Astrocyte of the spinal cord (primary cell): ENCODE measurements around the gene S100A14.

Experiments
- DNase-seq: peaks from one replicate; pipeline ENCODE4 v3.0.0; 2011; ENCODE audit warnings: low read depth, low spot score
- H3K4me3 ChIP-seq: 2 replicates; pipeline ENCODE4 v1.5.1; 2011; ENCODE audit warnings: low read depth, mild to moderate bottlenecking, low read length, moderate library complexity
- in situ Hi-C: cut with HindIII; loops from 2 replicates; pipeline ENCODE4 v1.10.0; 2017; ENCODE audit warnings: low sequenced_read_pairs
- TF ChIP-seq, protein P1 (sequence below): IDR thresholded peaks from 2 replicates; pipeline ENCODE4 v1.5.1; 2012; ENCODE audit warnings: low read depth, mild to moderate bottlenecking, low read length, inconsistent platforms

Gene S100A14

DNA sequence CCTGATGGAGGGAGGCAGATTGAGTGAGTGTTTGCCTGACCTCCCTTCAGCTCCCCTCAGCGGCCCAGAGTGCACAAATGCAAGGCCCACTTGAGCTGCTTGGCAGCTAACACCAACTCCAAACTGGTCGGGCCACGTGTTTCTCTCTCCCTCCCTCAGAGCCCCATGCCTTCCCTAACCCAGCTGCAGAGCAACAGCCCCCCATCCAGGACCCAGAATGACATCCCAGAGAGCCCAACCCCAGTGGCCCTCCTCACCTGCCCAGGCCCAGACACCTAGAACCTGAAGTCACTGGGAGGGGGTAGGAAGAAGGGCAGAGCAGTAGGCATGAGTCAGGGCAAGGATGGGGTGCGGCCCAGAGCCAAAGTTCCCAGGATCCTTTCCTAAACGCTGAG is 789 bp upstream of the S100A14 start:
- no peak overlapping the region for H3K4me3 ChIP-seq
- DNase-seq, result no peak
- in situ Hi-C loops, result no loop called here
- TF ChIP-seq, protein P1, sequence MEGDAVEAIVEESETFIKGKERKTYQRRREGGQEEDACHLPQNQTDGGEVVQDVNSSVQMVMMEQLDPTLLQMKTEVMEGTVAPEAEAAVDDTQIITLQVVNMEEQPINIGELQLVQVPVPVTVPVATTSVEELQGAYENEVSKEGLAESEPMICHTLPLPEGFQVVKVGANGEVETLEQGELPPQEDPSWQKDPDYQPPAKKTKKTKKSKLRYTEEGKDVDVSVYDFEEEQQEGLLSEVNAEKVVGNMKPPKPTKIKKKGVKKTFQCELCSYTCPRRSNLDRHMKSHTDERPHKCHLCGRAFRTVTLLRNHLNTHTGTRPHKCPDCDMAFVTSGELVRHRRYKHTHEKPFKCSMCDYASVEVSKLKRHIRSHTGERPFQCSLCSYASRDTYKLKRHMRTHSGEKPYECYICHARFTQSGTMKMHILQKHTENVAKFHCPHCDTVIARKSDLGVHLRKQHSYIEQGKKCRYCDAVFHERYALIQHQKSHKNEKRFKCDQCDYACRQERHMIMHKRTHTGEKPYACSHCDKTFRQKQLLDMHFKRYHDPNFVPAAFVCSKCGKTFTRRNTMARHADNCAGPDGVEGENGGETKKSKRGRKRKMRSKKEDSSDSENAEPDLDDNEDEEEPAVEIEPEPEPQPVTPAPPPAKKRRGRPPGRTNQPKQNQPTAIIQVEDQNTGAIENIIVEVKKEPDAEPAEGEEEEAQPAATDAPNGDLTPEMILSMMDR, result no peak

DNA sequence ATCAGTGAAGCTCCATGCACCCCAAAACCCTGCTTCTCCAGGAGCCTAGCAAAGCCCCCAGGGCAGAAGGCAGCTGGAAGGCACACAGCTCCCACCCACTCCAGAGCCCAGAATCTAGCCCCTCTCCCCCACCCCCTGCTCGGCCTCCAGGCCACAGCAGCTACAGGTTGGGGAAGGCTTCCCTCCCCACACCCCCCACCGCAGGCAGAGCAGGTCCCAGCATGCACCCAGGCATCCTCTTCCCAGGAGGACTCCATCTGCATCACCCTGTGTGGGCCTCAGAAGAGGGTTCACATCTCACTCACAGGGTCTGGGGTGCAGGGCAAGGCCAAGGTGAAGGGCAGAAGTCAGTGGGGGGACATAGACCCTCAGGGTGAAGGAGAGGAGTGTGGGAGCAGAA is 719 bp downstream of the S100A14 start:
- no peak overlapping the region for H3K4me3 ChIP-seq
- TF ChIP-seq, protein P1, result no peak
- DNase-seq, result no peak
- in situ Hi-C loops, result no loop called here

DNA sequence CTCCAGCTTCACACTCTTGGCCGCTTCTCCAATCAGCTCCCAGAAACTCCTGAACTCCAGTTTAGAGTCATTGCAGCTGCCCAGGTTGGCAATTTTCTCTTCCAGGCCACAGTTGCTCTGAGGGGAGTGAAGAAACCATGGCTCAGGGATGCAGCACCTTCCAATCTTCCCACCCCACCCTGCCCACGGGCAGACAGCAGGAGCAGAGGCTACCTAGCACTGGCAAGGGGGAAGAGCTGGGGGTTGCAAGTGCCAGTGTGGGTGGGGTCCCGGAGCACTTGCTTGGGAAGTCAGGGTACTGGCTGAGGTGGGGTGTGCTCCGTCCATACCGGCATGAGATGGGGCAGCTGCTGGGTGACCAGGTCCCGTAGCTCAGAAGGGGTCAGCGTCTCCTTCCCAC is 1.2 kb downstream of the S100A14 start:
- no peak overlapping the region for H3K4me3 ChIP-seq
- TF ChIP-seq, protein P1, result no peak
- in situ Hi-C loops, result no loop called here
- no peak for DNase-seq

DNA sequence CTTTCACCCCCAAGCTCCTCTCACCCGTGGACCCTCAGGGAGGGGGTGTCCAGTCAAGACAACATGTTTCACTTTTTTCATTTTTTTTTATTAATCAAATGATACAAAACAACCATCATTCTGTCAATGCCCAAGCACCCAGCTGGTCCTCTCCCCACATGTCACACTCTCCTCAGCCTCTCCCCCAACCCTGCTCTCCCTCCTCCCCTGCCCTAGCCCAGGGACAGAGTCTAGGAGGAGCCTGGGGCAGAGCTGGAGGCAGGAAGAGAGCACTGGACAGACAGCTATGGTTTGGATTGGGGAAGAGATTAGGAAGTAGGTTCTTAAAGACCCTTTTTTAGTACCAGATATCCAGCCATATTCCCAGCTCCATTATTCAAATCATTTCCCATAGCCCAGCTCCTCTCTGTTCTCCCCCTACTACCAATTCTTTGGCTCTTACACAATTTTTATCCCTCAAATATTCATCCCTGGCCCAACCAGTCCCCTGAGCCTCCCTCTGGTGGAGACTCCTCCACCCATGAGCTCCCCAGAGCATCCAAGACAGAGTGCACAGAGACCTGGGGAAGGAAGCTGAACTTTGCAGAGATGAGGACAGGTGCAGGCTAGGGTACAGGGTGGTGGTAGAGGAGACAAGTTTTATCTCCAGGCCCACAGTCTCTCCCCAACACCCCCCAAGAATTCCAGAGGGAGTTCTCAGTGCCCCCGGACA is 1.8 kb downstream of the S100A14 start:
- H3K4me3 ChIP-seq, result no peak overlapping the region
- TF ChIP-seq, protein P1, result no peak
- no peak for DNase-seq
- in situ Hi-C loops, result no loop called here

DNA sequence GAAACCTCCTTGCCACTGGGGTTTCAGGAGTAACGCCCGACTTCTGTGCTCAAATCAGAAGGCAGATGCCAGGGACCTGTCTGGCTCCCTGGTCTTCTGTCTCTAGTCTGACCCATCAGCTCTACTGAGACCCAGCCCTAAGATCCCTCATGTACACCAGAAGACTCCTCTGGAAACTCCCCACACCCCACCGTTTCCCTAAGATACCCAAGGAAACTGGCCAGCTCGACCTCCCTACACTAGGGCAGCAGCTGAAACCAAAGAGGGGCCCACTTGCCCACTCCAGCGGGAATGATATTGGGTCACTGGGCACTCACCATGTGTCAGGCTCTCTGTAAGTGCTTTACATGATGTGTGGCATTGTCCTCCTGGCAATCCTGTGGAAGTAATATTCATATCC is 2.7 kb downstream of the S100A14 start:
- no peak for DNase-seq
- in situ Hi-C loops, result no loop called here
- peak overlapping the region; percentile 86 for H3K4me3 ChIP-seq
- TF ChIP-seq, protein P1, result no peak

DNA sequence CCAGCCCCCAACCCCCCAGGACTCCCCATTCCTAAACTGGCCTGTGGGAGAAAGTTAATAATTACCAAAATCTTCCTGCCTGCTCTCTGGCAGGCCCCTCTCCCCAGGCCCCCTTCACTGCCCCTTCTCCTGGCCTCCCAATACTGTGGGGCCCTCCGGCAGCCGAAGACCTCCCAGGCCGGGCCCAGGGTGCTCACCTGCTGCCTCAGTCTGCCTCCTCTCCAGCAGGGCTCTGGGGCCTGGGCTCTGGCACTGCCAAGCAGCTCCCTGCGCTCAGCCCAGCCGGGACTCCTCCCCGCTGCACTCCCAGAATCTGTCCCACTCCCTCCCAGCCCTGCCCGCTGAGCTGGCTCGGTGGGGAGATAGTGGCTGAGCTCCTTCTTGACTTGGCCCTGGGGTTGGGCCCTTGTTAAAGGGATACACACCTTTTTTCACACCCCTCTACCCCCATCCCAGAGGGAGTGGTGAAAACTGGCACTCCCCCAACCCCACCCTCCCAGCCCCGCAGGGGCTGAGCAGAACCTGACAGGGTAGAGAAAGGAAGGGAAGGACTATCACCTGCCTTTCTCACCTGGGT is 3.3 kb downstream of the S100A14 start, which contains the start of gene S100A16:
S100A16 (minus strand) TSS at position 383 of the 577 bp plus-strand sequence. CDS start 4,986 bp downstream, outside the sequence.
- peak; percentile 71 for DNase-seq
- H3K4me3 ChIP-seq, result peak within 1 kb of the TSS; percentile 86
- in situ Hi-C loops, result no loop called here
- TF ChIP-seq, protein P1, result no peak
